Right lobe of liver (tissue), 4 donors: Measurements from ENCODE around the gene SLC9A2.

Source experiments
- POLR2A ChIP-seq: fragments of 450-650 bp; IDR thresholded peaks from one replicate; pipeline ENCODE4 v1.6.1; 2017; ENCODE audit warnings: antibody characterized with exemption, mild to moderate bottlenecking
- TF ChIP-seq, protein P1 (sequence below), 4 donors: fragments of 200-600 bp in 3 of 4; fragments of 450-650 bp in 1 of 4; IDR thresholded peaks; one replicate each; pipeline versions ENCODE4 v1.5.1 to v1.8.0; 2016 to 2022; ENCODE audit warnings: antibody characterized with exemption in 4 of 4, mild to moderate bottlenecking in 2 of 4
- donor health status: DM: no; HTN: no; CAD: no.
- donor health status: DM: no; HTN: no; CAD: no.
- donor health status: DM: no; HTN: yes; CAD: no.

- TF ChIP-seq, protein P1, sequence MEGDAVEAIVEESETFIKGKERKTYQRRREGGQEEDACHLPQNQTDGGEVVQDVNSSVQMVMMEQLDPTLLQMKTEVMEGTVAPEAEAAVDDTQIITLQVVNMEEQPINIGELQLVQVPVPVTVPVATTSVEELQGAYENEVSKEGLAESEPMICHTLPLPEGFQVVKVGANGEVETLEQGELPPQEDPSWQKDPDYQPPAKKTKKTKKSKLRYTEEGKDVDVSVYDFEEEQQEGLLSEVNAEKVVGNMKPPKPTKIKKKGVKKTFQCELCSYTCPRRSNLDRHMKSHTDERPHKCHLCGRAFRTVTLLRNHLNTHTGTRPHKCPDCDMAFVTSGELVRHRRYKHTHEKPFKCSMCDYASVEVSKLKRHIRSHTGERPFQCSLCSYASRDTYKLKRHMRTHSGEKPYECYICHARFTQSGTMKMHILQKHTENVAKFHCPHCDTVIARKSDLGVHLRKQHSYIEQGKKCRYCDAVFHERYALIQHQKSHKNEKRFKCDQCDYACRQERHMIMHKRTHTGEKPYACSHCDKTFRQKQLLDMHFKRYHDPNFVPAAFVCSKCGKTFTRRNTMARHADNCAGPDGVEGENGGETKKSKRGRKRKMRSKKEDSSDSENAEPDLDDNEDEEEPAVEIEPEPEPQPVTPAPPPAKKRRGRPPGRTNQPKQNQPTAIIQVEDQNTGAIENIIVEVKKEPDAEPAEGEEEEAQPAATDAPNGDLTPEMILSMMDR (IDR thresholded peaks at IDR 0.05): no peak
- no peak for TF ChIP-seq POLR2A
Observed at GRCh38 chr2:102718387-102719316, 99.3 kb downstream of the SLC9A2 start.
